HepG2 (cell line): Measurements from ENCODE around the gene DDAH2. TPM values are rescaled to one million over a fixed set of nuclear protein-coding genes. Genes with fewer than 3 reads are reported as not detected.
A peak's percentile ranks its signal among the peaks of the same experiment; 100 is the strongest.

ENCODE experiments used
- ATAC-seq: fragments of 200-7000 bp; cut with Tn5 transposase; 3 replicates; pipeline ENCODE4 v1.9.1; 2020; ENCODE audit warnings: mild to moderate bottlenecking, moderate library complexity
- BruUV-seq: library from RNA; stranded (reverse); fragments of 400-500 nt; replicated peaks from 2 replicates; lab custom pipeline; 2021; lab: Mats Ljungman, UMichigan
- CTCF ChIA-PET: fragments of 300-600 bp; formaldehyde crosslinking; extraction: SDS; loops from one replicate; lab custom pipeline; 2021; ENCODE audit warnings: low total read pairs, inconsistent platforms, low intra/inter-chr PET ratio; lab: Yijun Ruan, JAX
- POLR2A ChIA-PET: fragments of 350-600 bp; sonication (Branson Sonifier 250); formaldehyde crosslinking; loops from one replicate; lab custom pipeline; 2020; ENCODE audit warnings: antibody characterized with exemption, inconsistent platforms; lab: Yijun Ruan, JAX
- DNase-seq: peaks from one replicate; pipeline ENCODE4 v3.0.0-alpha.2; 2015; ENCODE audit warnings: low spot score
- FAIRE-seq: peaks from 3 replicates; lab custom pipeline; 2011; peaks lifted over from hg19 to GRCh38; lab: Jason Lieb, UNC
- H2AFZ ChIP-seq: one replicate; pipeline ENCODE4 v1.6.1; 2011; ENCODE audit warnings: low read length, inconsistent platforms
- H3K27ac ChIP-seq: fragments of 300-600 bp; 3 replicates; pipeline ENCODE4 v1.8.0; 2011; ENCODE audit warnings: mixed run types, mild to moderate bottlenecking, mixed read lengths, low read length, inconsistent platforms; ENCODE audit not compliant: insufficient read depth; ENCODE audit errors: extremely low read length
- H3K27me3 ChIP-seq, 2 experiments: fragments of 200-600 bp in 1 of 2; 2 replicates in 1 of 2; 3 replicates in 1 of 2; pipeline versions ENCODE4 v1.6.0 to v1.8.0; 2011; ENCODE audit warnings: low read length in 2 of 2, mild to moderate bottlenecking in 2 of 2, moderate library complexity in 2 of 2, inconsistent platforms in 1 of 2; ENCODE audit not compliant: insufficient read depth in 2 of 2, control insufficient read depth in 1 of 2
- H3K36me3 ChIP-seq, 2 experiments: fragments of 200-600 bp in 1 of 2; replicated peaks in 1 of 2; 2 replicates in 1 of 2; 3 replicates in 1 of 2; pipeline versions ENCODE4 v1.5.1 to v1.8.0; 2011; ENCODE audit warnings: low read length in 2 of 2, inconsistent platforms in 1 of 2; ENCODE audit not compliant: insufficient read depth in 2 of 2, control insufficient read depth in 1 of 2
- H3K4me1 ChIP-seq: 2 replicates; pipeline ENCODE4 v1.5.1; 2012; ENCODE audit warnings: low read length, inconsistent platforms; ENCODE audit not compliant: insufficient read depth
- H3K4me2 ChIP-seq: 2 replicates; pipeline ENCODE4 v1.6.0; 2011; ENCODE audit warnings: low read depth, low read length, inconsistent platforms
- H3K4me3 ChIP-seq, 3 experiments: fragments of 200-600 bp in 1 of 3; sonication (generic), shearing (Covaris generic) in 1 of 3; replicated peaks in 1 of 3; 2 replicates each; pipeline ENCODE4 v1.5.1; 2011 to 2016; ENCODE audit warnings: low read length in 3 of 3, inconsistent platforms in 2 of 3, low read depth in 2 of 3, mild to moderate bottlenecking in 2 of 3, control low read depth in 1 of 3, mixed read lengths in 1 of 3; ENCODE audit not compliant: insufficient read depth in 1 of 3
- H3K79me2 ChIP-seq: one replicate; pipeline ENCODE4 v1.6.1; 2011; ENCODE audit warnings: low read length, inconsistent platforms; ENCODE audit not compliant: insufficient read depth
- H3K9ac ChIP-seq: 2 replicates; pipeline ENCODE4 v1.6.0; 2011; ENCODE audit warnings: mild to moderate bottlenecking, low read depth, low read length, inconsistent platforms; ENCODE audit not compliant: insufficient read depth
- H3K9me3 ChIP-seq: 2 replicates; pipeline ENCODE4 v1.5.1; 2012; ENCODE audit warnings: mild to moderate bottlenecking, low read length
- H4K20me1 ChIP-seq: 2 replicates; pipeline ENCODE4 v1.6.0; 2011; ENCODE audit warnings: inconsistent platforms, mild to moderate bottlenecking, low read length, moderate library complexity; ENCODE audit not compliant: insufficient read depth
- GATAD1 ChIP-seq: IDR thresholded peaks from 2 replicates; pipeline ENCODE4 v1.6.1; 2016; ENCODE audit warnings: missing genetic modification reagents, missing compliant biosample characterization
- HNRNPH1 ChIP-seq: fragments of 200-400 bp; formaldehyde crosslinking; optimal IDR thresholded peaks from 2 replicates; pipeline ENCODE3; 2017; ENCODE audit warnings: mild to moderate bottlenecking, low read depth, low read length
- NFE2 ChIP-seq: sonication (generic); formaldehyde crosslinking; IDR thresholded peaks from 2 replicates; pipeline ENCODE4 v1.4.0; 2020; ENCODE audit warnings: missing genetic modification reagents
- ZNF143 ChIP-seq: sonication (generic); formaldehyde crosslinking; IDR thresholded peaks from 2 replicates; pipeline ENCODE4 v1.4.0; 2020; ENCODE audit warnings: missing genetic modification reagents
- ZNF274 ChIP-seq: sonication (generic); formaldehyde crosslinking; IDR thresholded peaks from 2 replicates; pipeline ENCODE4 v1.5.1; 2020; ENCODE audit warnings: mild to moderate bottlenecking, missing genetic modification reagents
- ZNF382 ChIP-seq: sonication (generic); formaldehyde crosslinking; IDR thresholded peaks from 2 replicates; pipeline ENCODE4 v1.5.0; 2020; ENCODE audit warnings: missing genetic modification reagents, mild to moderate bottlenecking, borderline replicate concordance
- ZNF577 ChIP-seq: sonication (generic); formaldehyde crosslinking; IDR thresholded peaks from 2 replicates; pipeline ENCODE4 v1.4.0; 2020; ENCODE audit warnings: mild to moderate bottlenecking, low read depth, missing genetic modification reagents, borderline replicate concordance
- ZNF652 ChIP-seq: IDR thresholded peaks from 2 replicates; pipeline ENCODE4 v1.6.1; 2016; ENCODE audit warnings: low read depth, borderline replicate concordance
- ZNF709 ChIP-seq: sonication (generic); formaldehyde crosslinking; IDR thresholded peaks from 2 replicates; pipeline ENCODE4 v1.5.0; 2020; ENCODE audit warnings: mild to moderate bottlenecking, missing genetic modification reagents
- WGBS: methylation state at CpG from one replicate; pipeline ENCODE4 v1.1.6; 2017; ENCODE audit warnings: low lambda C conversion rate; 5-methylcytosine and 5-hydroxymethylcytosine counted together
- in situ Hi-C: cut with HindIII; loops from 2 replicates; pipeline ENCODE4 v1.10.0; 2017; ENCODE audit warnings: low pct_unique_long_range_greater_than_20kb; ENCODE audit not compliant: extremely low pct_ligation_motif_present
- intact Hi-C: fragments of 100-400 bp; cut with micrococcal nuclease; formaldehyde crosslinking; loops from one replicate; pipeline ENCODE4 v1.10.0; 2022; ENCODE audit not compliant: unreplicated experiment
- polyA plus RNA-seq, 8 experiments: library from polyadenylated mRNA; depleted of rRNA in 3 of 8; stranded (reverse) in 7 of 8; unstranded in 1 of 8; fragments of >200 nt; fragmentation: Illumina TruSeq in 4 of 8; extraction: Trizol in 4 of 8; gene quantifications; 2 replicates each; pipeline versions ENCODE4 v1.2.1 to v1.2.3, GENCODE V29; 2011 to 2016; ENCODE audit warnings: low read depth in 4 of 8, missing spikeins in 1 of 8, mixed read lengths in 1 of 8; ENCODE audit not compliant: insufficient read depth in 1 of 8
- total RNA-seq, 5 experiments: library from RNA; depleted of rRNA; stranded (reverse); fragments of >200 nt; fragmentation: Illumina TruSeq; extraction: Trizol; gene quantifications; 2 replicates each; pipeline ENCODE4 v1.2.3, GENCODE V29; 2016; ENCODE audit warnings: low read depth in 1 of 5
- TF ChIP-seq, protein P1 (sequence below): sonication (generic); formaldehyde crosslinking; IDR thresholded peaks from 2 replicates; pipeline ENCODE4 v1.4.0; 2020; ENCODE audit warnings: mild to moderate bottlenecking, low read depth, missing genetic modification reagents
- TF ChIP-seq, protein P2 (sequence below): sonication (generic); formaldehyde crosslinking; IDR thresholded peaks from 2 replicates; pipeline ENCODE4 v1.4.0; 2020; ENCODE audit warnings: mild to moderate bottlenecking, missing genetic modification reagents
- TF ChIP-seq, protein P3 (sequence below): sonication (generic); formaldehyde crosslinking; IDR thresholded peaks from 2 replicates; pipeline ENCODE4 v1.8.1; 2023; ENCODE audit warnings: mild to moderate bottlenecking, missing genetic modification reagents, borderline replicate concordance

DDAH2 gene
- total and polyA plus RNA-seq, 2 of the 13 experiments (the other 11 are each of a cell fraction or from before 2014, with no cell fraction given): 16.4 to 21.1 TPM

DNA sequence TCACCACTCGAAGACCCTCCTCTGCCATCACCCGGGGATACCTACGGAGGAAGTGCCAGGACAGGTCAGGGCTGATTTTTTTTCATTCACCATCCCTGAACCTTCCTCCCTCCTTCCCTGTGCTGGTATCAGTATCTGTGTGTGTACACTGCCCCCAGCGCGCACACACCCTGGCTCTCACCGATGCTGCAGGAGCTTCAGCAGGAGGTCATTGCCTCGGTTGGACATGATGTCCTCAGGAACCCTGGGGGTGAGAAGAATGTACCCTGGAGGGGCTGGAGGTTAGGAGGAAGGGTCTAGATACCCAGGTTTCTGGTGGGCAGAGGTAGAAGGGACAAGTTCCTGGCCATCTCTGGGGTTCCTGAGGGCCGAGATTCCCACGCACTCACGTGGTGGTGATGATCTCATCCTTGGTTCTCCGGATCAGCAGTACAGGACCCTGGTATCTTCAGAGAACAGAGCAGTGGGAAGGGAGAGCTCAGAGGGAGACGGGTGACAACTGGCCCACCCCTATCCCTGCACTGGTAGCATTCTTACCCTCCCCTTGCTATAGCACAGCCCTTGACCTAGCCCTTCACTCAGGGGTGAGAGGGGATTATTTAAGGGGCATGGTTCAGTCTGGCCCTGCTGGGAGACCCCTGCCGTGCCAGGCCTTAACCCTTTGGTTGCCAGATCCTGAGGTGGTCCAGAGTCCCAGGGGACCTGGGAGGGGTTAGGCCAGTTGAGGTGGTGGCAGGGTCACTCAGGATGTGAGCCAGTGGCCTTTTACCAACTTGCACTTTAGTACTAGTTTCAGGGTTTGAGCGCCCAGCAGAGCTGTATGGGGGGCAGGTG, 41.0 kb downstream of the DDAH2 start:
- H3K4me1 ChIP-seq: peaks cover 21% of the 10 kb centered on the region
- CTCF ChIA-PET: no interaction called here

DNA sequence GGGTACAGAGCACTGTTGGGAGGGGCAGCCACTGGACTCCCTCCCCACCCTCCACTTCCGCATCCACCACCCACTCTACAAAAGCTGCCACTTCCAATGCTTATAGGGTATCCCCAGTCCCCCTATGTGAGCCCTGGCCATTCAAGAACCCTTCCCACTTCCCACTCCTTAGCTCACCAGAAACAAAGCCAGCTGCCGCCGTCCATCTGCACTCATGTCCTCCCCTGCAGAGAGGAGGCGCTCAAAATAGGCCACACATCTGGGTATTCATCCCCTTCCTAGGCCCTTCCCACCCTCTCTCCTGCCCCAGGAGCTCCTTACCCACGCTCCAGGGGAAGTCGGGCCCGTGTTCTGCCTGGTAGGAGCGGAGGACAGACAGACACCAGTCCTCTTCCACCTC, 41.8 kb downstream of the DDAH2 start:
- ATAC-seq (no peak), DNase-seq (no peak), FAIRE-seq (no peak)
- no peak overlapping the region for H3K4me3 ChIP-seq
- ChIA-PET POLR2A (interaction anchor here (1.4 kb wide), 1 partner anchor 17 kb away, joined by 3 read pairs; the partner anchor contains the start of gene LY6G5B), CTCF (no interaction called here)
- peaks cover 28% of the 10 kb centered on the region for H3K4me1 ChIP-seq
- H4K20me1 ChIP-seq: no peaks in the 10 kb centered on the region
- no peak overlapping the region for H2AFZ ChIP-seq
- 96% methylated on average over 8 of the region's 8 CpGs for WGBS
- H3K4me2 ChIP-seq: no peak overlapping the region
- intact Hi-C loops (no loop called here), in situ Hi-C loops (no loop called here)
- peaks cover 41 to 46% of the 10 kb centered on the region in 2 experiments for H3K36me3 ChIP-seq
- H3K9me3 ChIP-seq: no peaks in the 10 kb centered on the region
- no TSS peak for BruUV-seq
- H3K9ac ChIP-seq: no peak overlapping the region
- H3K27ac ChIP-seq: no peak overlapping the region
- no peaks in the 10 kb centered on the region for H3K79me2 ChIP-seq
- no peaks in the 10 kb centered on the region for H3K27me3 ChIP-seq
- TF ChIP-seq, protein P1, sequence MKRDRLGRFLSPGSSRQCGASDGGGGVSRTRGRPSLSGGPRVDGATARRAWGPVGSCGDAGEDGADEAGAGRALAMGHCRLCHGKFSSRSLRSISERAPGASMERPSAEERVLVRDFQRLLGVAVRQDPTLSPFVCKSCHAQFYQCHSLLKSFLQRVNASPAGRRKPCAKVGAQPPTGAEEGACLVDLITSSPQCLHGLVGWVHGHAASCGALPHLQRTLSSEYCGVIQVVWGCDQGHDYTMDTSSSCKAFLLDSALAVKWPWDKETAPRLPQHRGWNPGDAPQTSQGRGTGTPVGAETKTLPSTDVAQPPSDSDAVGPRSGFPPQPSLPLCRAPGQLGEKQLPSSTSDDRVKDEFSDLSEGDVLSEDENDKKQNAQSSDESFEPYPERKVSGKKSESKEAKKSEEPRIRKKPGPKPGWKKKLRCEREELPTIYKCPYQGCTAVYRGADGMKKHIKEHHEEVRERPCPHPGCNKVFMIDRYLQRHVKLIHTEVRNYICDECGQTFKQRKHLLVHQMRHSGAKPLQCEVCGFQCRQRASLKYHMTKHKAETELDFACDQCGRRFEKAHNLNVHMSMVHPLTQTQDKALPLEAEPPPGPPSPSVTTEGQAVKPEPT (CRISPR knock-in tag): no peak
- no peak for TF ChIP-seq ZNF709 (CRISPR knock-in tag)
- TF ChIP-seq, protein P2, sequence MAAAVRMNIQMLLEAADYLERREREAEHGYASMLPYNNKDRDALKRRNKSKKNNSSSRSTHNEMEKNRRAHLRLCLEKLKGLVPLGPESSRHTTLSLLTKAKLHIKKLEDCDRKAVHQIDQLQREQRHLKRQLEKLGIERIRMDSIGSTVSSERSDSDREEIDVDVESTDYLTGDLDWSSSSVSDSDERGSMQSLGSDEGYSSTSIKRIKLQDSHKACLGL (CRISPR knock-in tag): no peak
- TF ChIP-seq, protein P3, sequence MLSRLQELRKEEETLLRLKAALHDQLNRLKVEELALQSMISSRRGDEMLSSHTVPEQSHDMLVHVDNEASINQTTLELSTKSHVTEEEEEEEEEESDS: no peak
- TF ChIP-seq ZNF274 (CRISPR knock-in tag): no peak
- no peak for TF ChIP-seq GATAD1
- no peak for TF ChIP-seq ZNF577 (CRISPR knock-in tag)
- no peak for TF ChIP-seq ZNF382 (CRISPR knock-in tag)
- TF ChIP-seq HNRNPH1: no peak
- TF ChIP-seq NFE2 (CRISPR knock-in tag): no peak
- TF ChIP-seq ZNF652 (CRISPR knock-in tag): no peak

More for the DNA sequence above, 41.0 kb downstream of the DDAH2 start:
- intact Hi-C loops: no loop called here
- DNase-seq (no peak), ATAC-seq (no peak), FAIRE-seq (no peak)
- Histone ChIP-seq H3K9ac (no peak overlapping the region), H3K36me3 (peaks cover 46 to 54% of the 10 kb centered on the region in 2 experiments), H3K27me3 (no peaks in the 10 kb centered on the region), H3K4me3 (no peak overlapping the region), H3K9me3 (no peaks in the 10 kb centered on the region), H4K20me1 (no peaks in the 10 kb centered on the region), H3K4me2 (no peak overlapping the region), H3K27ac (no peak overlapping the region), H2AFZ (no peak overlapping the region), H3K79me2 (no peaks in the 10 kb centered on the region)
- POLR2A ChIA-PET: no interaction called here
- WGBS: 94% methylated on average over 13 of the region's 14 CpGs
- TF ChIP-seq ZNF652 (CRISPR knock-in tag): peak; percentile 76
- TF ChIP-seq ZNF143 (CRISPR knock-in tag): no peak
- no TSS peak for BruUV-seq
- in situ Hi-C loops: no loop called here
